ENCODE data around the gene IL15RA. TPM values are rescaled to one million over a fixed set of nuclear protein-coding genes. Genes with fewer than 3 reads are reported as not detected.

IL15RA gene
- total and polyA plus RNA-seq, 2 of the 8 experiments (the other 6 are each of a cell fraction or from before 2014, with no cell fraction given) = 1.3 to 1.4 TPM

GRCh38 chr10:5977471-5978229, at the start of gene IL15RA (continued):
- TF ChIP-seq CEBPB (IDR thresholded peaks at IDR 0.05; ENCODE audit: low read depth, low read length) (no peak), KDM4A (IDR thresholded peaks at IDR 0.05; ENCODE audit: low read depth, low read length, severe bottlenecking) (peak; percentile 98), CTCF (IDR thresholded peaks at IDR 0.05; ENCODE audit: control extremely low read depth in 1 of 3, insufficient read depth in 1 of 3, low read depth in 1 of 3, low read length in 3 of 3) (peak in 1 of 3 experiments; percentile 17; a peak in 1 of 4 replicates), YY1 (IDR thresholded peaks at IDR 0.05; ENCODE audit: low read depth, low read length) (0 out of 2 replicates have a peak, but pooled peaks have one; percentile 36), SUZ12 (IDR thresholded peaks at IDR 0.05; ENCODE audit: low read length) (peak; percentile 78; the same call in 1 of the 2 replicates), JUND (IDR thresholded peaks at IDR 0.05; ENCODE audit: low read length) (no peak), RNF2 (IDR thresholded peaks at IDR 0.05; ENCODE audit: borderline replicate concordance, low read depth, low read length, missing control alignments, poor library complexity, severe bottlenecking) (no peak), MAX (IDR thresholded peaks at IDR 0.05) (peak; percentile 25; the same call in 1 of the 2 replicates), EGR1 (IDR thresholded peaks at IDR 0.05; ENCODE audit: borderline replicate concordance, low read depth, low read length) (0 out of 2 replicates have a peak, but pooled peaks have one; percentile 29), TBP (IDR thresholded peaks at IDR 0.05; ENCODE audit: low read depth, low read length) (peak; percentile 20; the same call in 1 of the 2 replicates)
